Endothelial cell of umbilical vein (primary cell): Measurements from ENCODE around the gene PGAM2. TPM values are rescaled to one million over a fixed set of nuclear protein-coding genes. Genes with fewer than 3 reads are reported as not detected.

Experiments used
- BruUV-seq: library from RNA; stranded (reverse); fragments of 400-500 nt; replicated peaks from 2 replicates; lab custom pipeline; 2021; lab: Mats Ljungman, UMichigan
- CTCF ChIA-PET: fragments of 300-600, 350-600 bp; sonication (Branson Sonifier 250); formaldehyde crosslinking; loops from one replicate; lab custom pipeline; 2021; ENCODE audit warnings: antibody characterized with exemption, inconsistent platforms; lab: Charles Lee
- POLR2A ChIA-PET: fragments of 300-600, 350-600 bp; sonication (Branson Sonifier 250); formaldehyde crosslinking; loops from one replicate; lab custom pipeline; 2021; ENCODE audit warnings: antibody characterized with exemption, inconsistent platforms; lab: Charles Lee
- DNase-seq: peaks from one replicate; pipeline ENCODE4 v3.0.0-alpha.2; 2011; ENCODE audit warnings: low read depth, low spot score
- FAIRE-seq: peaks from 2 replicates; lab custom pipeline; 2011; peaks lifted over from hg19 to GRCh38; lab: Jason Lieb, UNC
- H2AFZ ChIP-seq: 2 replicates; pipeline ENCODE4 v1.6.0; 2012; ENCODE audit warnings: low read depth, low read length, control low read depth, inconsistent platforms
- H3K27ac ChIP-seq: 2 replicates; pipeline ENCODE4 v1.5.1; 2011; ENCODE audit warnings: low read depth, mild to moderate bottlenecking, control low read depth, low read length, moderate library complexity; ENCODE audit not compliant: insufficient read depth
- H3K27me3 ChIP-seq, 2 experiments: 2 replicates each; pipeline versions ENCODE4 v1.6.0 to v1.6.1; 2011; ENCODE audit warnings: low read length in 2 of 2, mixed read lengths in 1 of 2; ENCODE audit not compliant: control insufficient read depth in 2 of 2, insufficient read depth in 2 of 2
- H3K36me3 ChIP-seq, 2 experiments: 2 replicates in 1 of 2; 3 replicates in 1 of 2; pipeline ENCODE4 v1.5.1; 2011; ENCODE audit warnings: low read length in 2 of 2, mild to moderate bottlenecking in 1 of 2, moderate library complexity in 1 of 2; ENCODE audit not compliant: control insufficient read depth in 2 of 2, insufficient read depth in 2 of 2; ENCODE audit errors: extremely low read depth in 1 of 2
- H3K4me1 ChIP-seq: 3 replicates; pipeline ENCODE4 v1.5.1; 2011; ENCODE audit warnings: mild to moderate bottlenecking, low read length; ENCODE audit not compliant: control insufficient read depth, insufficient read depth; ENCODE audit errors: extremely low read depth
- H3K4me2 ChIP-seq: 2 replicates; pipeline ENCODE4 v1.6.1; 2011; ENCODE audit warnings: low read length, control low read depth, mixed read lengths; ENCODE audit not compliant: insufficient read depth
- H3K4me3 ChIP-seq, 3 experiments: fragments of 200-600 bp in 1 of 3; sonication (generic), shearing (Covaris generic) in 1 of 3; replicated peaks in 1 of 3; 2 replicates each; pipeline ENCODE4 v1.5.1; 2011 to 2016; ENCODE audit warnings: control low read depth in 3 of 3, low read length in 3 of 3, mild to moderate bottlenecking in 2 of 3, inconsistent platforms in 1 of 3, low read depth in 1 of 3, moderate library complexity in 1 of 3; ENCODE audit not compliant: insufficient read depth in 1 of 3
- H3K79me2 ChIP-seq: 2 replicates; pipeline ENCODE4 v1.6.0; 2012; ENCODE audit warnings: low read length, inconsistent platforms; ENCODE audit not compliant: control insufficient read depth, insufficient read depth
- H3K9ac ChIP-seq: replicated peaks from 2 replicates; pipeline ENCODE3; 2011; ENCODE audit warnings: low read length, control low read depth; ENCODE audit not compliant: insufficient read depth; ENCODE audit errors: extremely low read depth
- H3K9me1 ChIP-seq: replicated peaks from 3 replicates; pipeline ENCODE4 v1.6.0; 2011; ENCODE audit warnings: mild to moderate bottlenecking, low read length; ENCODE audit not compliant: control insufficient read depth, insufficient read depth; ENCODE audit errors: extremely low read depth
- H3K9me3 ChIP-seq: replicated peaks from 2 replicates; pipeline ENCODE4 v1.5.1; 2012; ENCODE audit warnings: low read length, inconsistent platforms; ENCODE audit not compliant: control insufficient read depth, insufficient read depth
- H4K20me1 ChIP-seq: replicated peaks from 2 replicates; pipeline ENCODE3; 2011; ENCODE audit warnings: mild to moderate bottlenecking, low read length; ENCODE audit not compliant: control insufficient read depth, insufficient read depth; ENCODE audit errors: extremely low read depth
- CTCF ChIP-seq, 2 donors: IDR thresholded peaks; 1 replicate in 1 of 2; 2 replicates in 1 of 2; pipeline ENCODE4 v1.5.1; 2011; ENCODE audit warnings: low read length in 2 of 2, mild to moderate bottlenecking in 2 of 2, moderate library complexity in 2 of 2, control low read depth in 1 of 2, inconsistent platforms in 1 of 2, low read depth in 1 of 2; ENCODE audit not compliant: insufficient read depth in 1 of 2; ENCODE audit errors: extremely low read depth in 1 of 2
- EZH2 ChIP-seq: IDR thresholded peaks from 2 replicates; pipeline ENCODE4 v1.6.1; 2012; ENCODE audit warnings: borderline replicate concordance, low read depth, mild to moderate bottlenecking, moderate library complexity, low read length, inconsistent platforms; ENCODE audit not compliant: severe bottlenecking
- FOS ChIP-seq: IDR thresholded peaks from 2 replicates; pipeline ENCODE4 v1.6.1; 2011; ENCODE audit warnings: mild to moderate bottlenecking, low read length, moderate library complexity, borderline replicate concordance; ENCODE audit not compliant: insufficient read depth
- GATA2 ChIP-seq: IDR thresholded peaks from 2 replicates; pipeline ENCODE4 v1.7.0; 2011; ENCODE audit warnings: low read depth, mild to moderate bottlenecking, moderate library complexity, mixed read lengths, low read length; ENCODE audit not compliant: insufficient read length, insufficient read depth
- JUN ChIP-seq: IDR thresholded peaks from 2 replicates; pipeline ENCODE4 v1.6.1; 2011; ENCODE audit warnings: borderline replicate concordance, low read depth; ENCODE audit not compliant: insufficient read length, insufficient read depth
- MAX ChIP-seq: IDR thresholded peaks from 2 replicates; pipeline ENCODE4 v1.6.1; 2011; ENCODE audit not compliant: insufficient read depth, insufficient read length
- MYC ChIP-seq: IDR thresholded peaks from one replicate; pipeline ENCODE4 v1.6.1; 2011; ENCODE audit warnings: mild to moderate bottlenecking, low read depth, low read length
- POLR2A ChIP-seq: IDR thresholded peaks from 2 replicates; pipeline ENCODE4 v1.6.1; 2012; ENCODE audit warnings: low read depth, mild to moderate bottlenecking, control low read depth, low read length
- POLR2AphosphoS5 ChIP-seq: IDR thresholded peaks from 2 replicates; pipeline ENCODE4 v1.6.1; 2012; ENCODE audit warnings: low read depth, mild to moderate bottlenecking, control low read depth, low read length, moderate library complexity; ENCODE audit not compliant: insufficient read depth
- dilution Hi-C: fragments of 300-500 bp; cut with MboI; formaldehyde crosslinking; loops from one replicate; pipeline ENCODE4 v1.15.0; 2019; ENCODE audit warnings: low sequenced_read_pairs; ENCODE audit not compliant: extremely low pct_ligation_motif_present
- intact Hi-C: fragments of 100-400 bp; cut with micrococcal nuclease; formaldehyde crosslinking; loops from one replicate; pipeline ENCODE4 v1.10.0; 2022
- polyA plus RNA-seq, 4 experiments: library from polyadenylated mRNA; depleted of rRNA in 3 of 4; stranded (reverse) in 3 of 4; unstranded in 1 of 4; fragments of >200 nt; gene quantifications; 2 replicates each; pipeline versions ENCODE4 v1.2.1 to v1.2.3, GENCODE V29; 2011 to 2012; ENCODE audit warnings: missing spikeins in 1 of 4
- total RNA-seq: library from RNA; stranded (reverse); gene quantifications from 2 replicates; pipeline ENCODE4 v1.2.3, GENCODE V29; 2021

Gene PGAM2
- total and polyA plus RNA-seq, 2 donors (not counting 3 experiments of a cell fraction or from before 2014, with no cell fraction given), result 0.19 TPM; not detected in 1

- POLR2A ChIA-PET, result no interaction called here
- H3K9ac ChIP-seq, result peak overlapping the region; percentile 59
- H3K9me1 ChIP-seq, result no peaks in the 10 kb centered on the region
- dilution Hi-C loops, result no loop called here
- intact Hi-C loops, result no loop called here
- no peaks in the 10 kb centered on the region for H3K9me3 ChIP-seq
- peak overlapping the region; percentile 50 for H2AFZ ChIP-seq
- H4K20me1 ChIP-seq, result no peaks in the 10 kb centered on the region
- DNase-seq, result no peak
- H3K4me1 ChIP-seq, result peaks cover 15% of the 10 kb centered on the region
- peak overlapping the region; percentile 38 for H3K27ac ChIP-seq
- H3K4me2 ChIP-seq, result peak overlapping the region; percentile 55
- TSS peak; percentile 32 for BruUV-seq
- peak; percentile 12 for FAIRE-seq
- H3K36me3 ChIP-seq, result peaks cover 2 to 13% of the 10 kb centered on the region in 2 experiments
- no peak for TF ChIP-seq JUN
- no peak for TF ChIP-seq EZH2
- TF ChIP-seq MAX, result no peak
- TF ChIP-seq FOS, result no peak
- no peak for TF ChIP-seq POLR2A
- no peak for TF ChIP-seq GATA2
- no peak for TF ChIP-seq CTCF (IDR thresholded peaks at IDR 0.05; ENCODE audit: extremely low read depth in 1 of 2, insufficient read depth in 1 of 2, low read depth in 1 of 2, low read length in 2 of 2)
- no peak for TF ChIP-seq POLR2AphosphoS5
- TF ChIP-seq MYC, result no peak
- no peaks in the 10 kb centered on the region for H3K27me3 ChIP-seq
- H3K4me3 ChIP-seq, result peak overlapping the region; percentile 69 to 75 (median 74)
- CTCF ChIA-PET, result interaction anchor here (1.9 to 2.2 kb wide), 2 partner anchors 25 to 27 kb away, joined by 7 to 9 read pairs; no protein-coding TSS in a partner anchor
- H3K79me2 ChIP-seq, result peaks cover 44% of the 10 kb centered on the region
Measured at GRCh38 chr7:44045226-44046014, 19.9 kb downstream of the PGAM2 start.
